IMR-90 (cell line): ENCODE data around the gene AK1. TPM values are rescaled to one million over a fixed set of nuclear protein-coding genes. Genes with fewer than 3 reads are reported as not detected.

Experiments
- ATAC-seq: fragments of 200-7000 bp; cut with Tn5 transposase; 2 replicates; pipeline ENCODE4 v1.9.1; 2020; ENCODE audit warnings: low read depth, mild to moderate bottlenecking, moderate library complexity
- BruUV-seq: library from RNA; stranded (reverse); fragments of 400-500 nt; replicated peaks from 2 replicates; lab custom pipeline; 2021; lab: Mats Ljungman, UMichigan
- CTCF ChIA-PET: fragments of 300-600 bp; formaldehyde crosslinking; extraction: SDS; loops from one replicate; lab custom pipeline; 2021; ENCODE audit warnings: antibody characterized with exemption; lab: Yijun Ruan, JAX
- POLR2A ChIA-PET: fragments of 300-600 bp; sonication (Branson Sonifier 250); formaldehyde crosslinking; loops from one replicate; lab custom pipeline; 2022; ENCODE audit warnings: antibody characterized with exemption; ENCODE audit not compliant: unreplicated experiment; lab: Charles Lee
- DNase-seq: peaks from one replicate; pipeline ENCODE4 v3.0.0; 2013
- H2AFZ ChIP-seq: replicated peaks from 2 replicates; pipeline ENCODE3; 2013; ENCODE audit warnings: low read length, mild to moderate bottlenecking; ENCODE audit not compliant: poor library complexity
- H2AK5ac ChIP-seq: 2 replicates; pipeline ENCODE4 v1.6.1; 2013; ENCODE audit warnings: low read depth, low read length, inconsistent platforms
- H2AK9ac ChIP-seq: replicated peaks from 2 replicates; pipeline ENCODE3; 2013; ENCODE audit warnings: mild to moderate bottlenecking, low read depth, low read length, moderate library complexity; ENCODE audit not compliant: poor library complexity
- H2BK120ac ChIP-seq: 2 replicates; pipeline ENCODE4 v1.6.1; 2013; ENCODE audit warnings: low read depth, low read length, inconsistent platforms
- H2BK15ac ChIP-seq: 3 replicates; pipeline ENCODE4 v1.6.1; 2013; ENCODE audit warnings: low read depth, low read length, inconsistent platforms
- H2BK20ac ChIP-seq: 2 replicates; pipeline ENCODE4 v1.6.1; 2013; ENCODE audit warnings: low read depth, mild to moderate bottlenecking, inconsistent platforms, low read length, moderate library complexity
- H2BK5ac ChIP-seq: 2 replicates; pipeline ENCODE4 v1.6.1; 2013; ENCODE audit warnings: mild to moderate bottlenecking, low read depth, low read length, inconsistent platforms; ENCODE audit not compliant: poor library complexity, severe bottlenecking
- H3K14ac ChIP-seq: replicated peaks from 2 replicates; pipeline ENCODE4 v1.6.1; 2013; ENCODE audit warnings: low read depth, low read length, inconsistent platforms
- H3K18ac ChIP-seq: 2 replicates; pipeline ENCODE4 v1.6.1; 2013; ENCODE audit warnings: low read depth, low read length, control low read depth
- H3K23ac ChIP-seq: 2 replicates; pipeline ENCODE4 v1.6.1; 2013; ENCODE audit warnings: low read depth, low read length, inconsistent platforms
- H3K27ac ChIP-seq: 2 replicates; pipeline ENCODE4 v1.5.1; 2013; ENCODE audit warnings: mild to moderate bottlenecking, control low read depth, low read length; ENCODE audit not compliant: insufficient read depth
- H3K27me3 ChIP-seq: 2 replicates; pipeline ENCODE4 v1.6.1; 2013; ENCODE audit warnings: low read length; ENCODE audit not compliant: control insufficient read depth, insufficient read depth
- H3K36me3 ChIP-seq: 2 replicates; pipeline ENCODE4 v1.6.1; 2013; ENCODE audit warnings: low read length, mixed read lengths; ENCODE audit not compliant: control insufficient read depth, insufficient read depth
- H3K4ac ChIP-seq: 2 replicates; pipeline ENCODE4 v1.6.1; 2013; ENCODE audit warnings: low read depth, low read length, inconsistent platforms
- H3K4me1 ChIP-seq: 2 replicates; pipeline ENCODE4 v1.6.1; 2013; ENCODE audit warnings: low read length, mixed read lengths; ENCODE audit not compliant: control insufficient read depth, insufficient read depth
- H3K4me2 ChIP-seq: 2 replicates; pipeline ENCODE4 v1.6.1; 2013; ENCODE audit warnings: low read depth, mild to moderate bottlenecking, control low read depth, low read length, moderate library complexity
- H3K4me3 ChIP-seq: 2 replicates; pipeline ENCODE4 v1.5.1; 2013; ENCODE audit warnings: low read depth, mild to moderate bottlenecking, control low read depth, low read length, moderate library complexity; ENCODE audit not compliant: insufficient read depth
- H3K56ac ChIP-seq: 2 replicates; pipeline ENCODE4 v1.6.1; 2013; ENCODE audit warnings: low read length, inconsistent platforms; ENCODE audit not compliant: insufficient read depth; ENCODE audit errors: extremely low read depth
- H3K79me1 ChIP-seq, 2 experiments: 2 replicates each; pipeline ENCODE4 v1.6.1; 2013; ENCODE audit warnings: low read length in 2 of 2, inconsistent platforms in 1 of 2, low read depth in 1 of 2
- H3K9ac ChIP-seq: 2 replicates; pipeline ENCODE4 v1.6.1; 2013; ENCODE audit warnings: low read depth, low read length, control low read depth
- H3K9me1 ChIP-seq: 2 replicates; pipeline ENCODE4 v1.6.1; 2013; ENCODE audit warnings: low read length, inconsistent platforms; ENCODE audit not compliant: insufficient read depth
- H3K9me3 ChIP-seq: 2 replicates; pipeline ENCODE4 v1.6.1; 2013; ENCODE audit warnings: low read length; ENCODE audit not compliant: control insufficient read depth, insufficient read depth
- H4K20me1 ChIP-seq: 2 replicates; pipeline ENCODE4 v1.6.1; 2013; ENCODE audit warnings: low read length, inconsistent platforms; ENCODE audit not compliant: insufficient read depth
- H4K5ac ChIP-seq: 2 replicates; pipeline ENCODE4 v1.6.1; 2013; ENCODE audit warnings: mild to moderate bottlenecking, low read depth, low read length, control low read depth
- H4K8ac ChIP-seq, 2 experiments: 2 replicates each; pipeline ENCODE4 v1.6.1; 2013; ENCODE audit warnings: low read depth in 2 of 2, low read length in 2 of 2, control low read depth in 1 of 2, inconsistent platforms in 1 of 2
- H4K91ac ChIP-seq: 2 replicates; pipeline ENCODE4 v1.6.1; 2013; ENCODE audit warnings: low read depth, low read length, inconsistent platforms; ENCODE audit not compliant: insufficient read depth
- BHLHE40 ChIP-seq: fragments of 150-350 bp; IDR thresholded peaks from 2 replicates; pipeline ENCODE4 v1.6.1; 2016; ENCODE audit warnings: mild to moderate bottlenecking, low read depth, low read length
- CEBPB ChIP-seq: IDR thresholded peaks from 2 replicates; pipeline ENCODE4 v1.6.1; 2012; ENCODE audit warnings: low read depth, low read length, improper control_type of control experiment
- CHD1 ChIP-seq: IDR thresholded peaks from 2 replicates; pipeline ENCODE4 v1.6.1; 2012; ENCODE audit warnings: low read depth, low read length, improper control_type of control experiment
- ELK1 ChIP-seq: fragments of 150-350 bp; IDR thresholded peaks from 2 replicates; pipeline ENCODE4 v1.6.1; 2016; ENCODE audit warnings: low read depth, mild to moderate bottlenecking, low read length, moderate library complexity, borderline replicate concordance
- FOS ChIP-seq: fragments of 150-350 bp; IDR thresholded peaks from 2 replicates; pipeline ENCODE4 v1.6.1; 2016; ENCODE audit warnings: low read depth, low read length
- MAFK ChIP-seq: IDR thresholded peaks from 2 replicates; pipeline ENCODE4 v1.6.1; 2012; ENCODE audit warnings: low read depth, low read length, improper control_type of control experiment
- MAZ ChIP-seq: IDR thresholded peaks from 2 replicates; pipeline ENCODE4 v1.6.1; 2012; ENCODE audit warnings: low read depth, mild to moderate bottlenecking, low read length, improper control_type of control experiment, moderate library complexity, borderline replicate concordance
- MXI1 ChIP-seq: IDR thresholded peaks from 2 replicates; pipeline ENCODE4 v1.6.1; 2012; ENCODE audit warnings: low read depth, mild to moderate bottlenecking, low read length, moderate library complexity, borderline replicate concordance
- NFE2L2 ChIP-seq: fragments of 150-350 bp; IDR thresholded peaks from 2 replicates; pipeline ENCODE4 v1.6.1; 2016; ENCODE audit warnings: low read depth, mild to moderate bottlenecking, low read length
- RAD21 ChIP-seq: IDR thresholded peaks from 2 replicates; pipeline ENCODE4 v1.6.1; 2012; ENCODE audit warnings: low read length, improper control_type of control experiment
- RCOR1 ChIP-seq: IDR thresholded peaks from 2 replicates; pipeline ENCODE4 v1.6.1; 2012; ENCODE audit warnings: mild to moderate bottlenecking, low read length, improper control_type of control experiment; ENCODE audit not compliant: insufficient replicate concordance
- WGBS, 2 experiments: methylation state at CpG; one replicate each; pipeline versions ENCODE4 v1.1.5 to v1.1.7; 2013; ENCODE audit warnings: missing lambda C conversion rate in 2 of 2; ENCODE audit not compliant: insufficient read length in 1 of 2; ENCODE audit errors: extremely low coverage in 2 of 2; 5-methylcytosine and 5-hydroxymethylcytosine counted together
- dilution Hi-C: fragments of 300-500 bp; cut with HindIII; formaldehyde crosslinking; loops from one replicate; pipeline ENCODE4 v1.14.3; 2018; ENCODE audit warnings: low sequenced_read_pairs; ENCODE audit not compliant: unreplicated experiment
- in situ Hi-C: fragments of 300-500 bp; cut with MboI; formaldehyde crosslinking; loops from 3 replicates; pipeline ENCODE4 v1.14.3; 2019; ENCODE audit warnings: low sequenced_read_pairs, inconsistent platforms, mixed read lengths
- intact Hi-C: fragments of 100-400 bp; cut with micrococcal nuclease; formaldehyde crosslinking; loops from 2 replicates; pipeline ENCODE4 v1.10.0; 2022
- polyA plus RNA-seq, 3 experiments: library from polyadenylated mRNA; depleted of rRNA; stranded (reverse); fragments of >200 nt; gene quantifications; 2 replicates each; pipeline ENCODE4 v1.2.3, GENCODE V29; 2012; ENCODE audit warnings: low replicate concordance in 1 of 3
- total RNA-seq: library from RNA; depleted of rRNA; stranded (reverse); fragments of >200 nt; gene quantifications from 2 replicates; pipeline ENCODE4 v1.2.3, GENCODE V29; 2012
- TF ChIP-seq, protein P1 (sequence below): fragments of 150-350 bp; IDR thresholded peaks from 2 replicates; pipeline ENCODE4 v1.6.1; 2017; ENCODE audit warnings: mild to moderate bottlenecking, antibody characterized with exemption, low read length, low read depth

Gene AK1
- total and polyA plus RNA-seq, 2 of the 4 experiments (the other 2 are of a cell fraction), result 44.8 to 119 TPM

DNA sequence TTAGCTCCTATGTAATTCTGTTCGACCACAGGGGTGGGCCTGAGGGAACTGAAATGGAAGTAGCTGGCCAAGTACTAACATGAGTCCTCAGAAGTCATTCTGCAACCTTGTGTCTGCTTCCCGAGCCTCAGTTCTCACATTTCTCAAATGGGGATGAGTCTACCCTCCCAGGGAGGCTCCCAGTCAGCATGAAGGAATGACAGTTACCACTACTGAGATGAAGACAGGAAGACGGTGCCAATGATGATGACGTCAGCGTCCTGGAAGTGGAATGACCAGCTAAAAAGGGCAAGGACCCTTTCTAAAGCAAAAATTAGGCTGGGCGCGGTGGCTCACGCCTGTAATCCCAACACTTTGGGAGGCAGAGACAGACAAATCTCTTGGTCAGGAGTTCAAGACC, 46.3 kb upstream of the AK1 start:
- H3K4me3 ChIP-seq, result no peak overlapping the region
- intact Hi-C loops (loop anchor here (10.0 kb wide), 2 partner anchors 419 to 719 kb away; no protein-coding TSS in a partner anchor), dilution Hi-C loops (no loop called here), in situ Hi-C loops (loop anchor here (5.0 kb wide), 1 partner anchor 336 kb away; no protein-coding TSS in a partner anchor)
- CTCF ChIA-PET, result interaction anchor here (0.8 kb wide), 1 partner anchor 189 kb away, joined by 3 read pairs; the partner anchor contains the start of gene TOR2A
- peak overlapping the region; percentile 88 for H2AK9ac ChIP-seq
- no peak overlapping the region; the same call in 1 of the 2 replicates for H3K4me2 ChIP-seq
- H3K27me3 ChIP-seq, result no peaks in the 10 kb centered on the region
- peak overlapping the region; percentile 34 to 79 for H4K8ac ChIP-seq
- TF ChIP-seq FOS (peak; percentile 81), RCOR1 (peak; percentile 65), CHD1 (0 out of 2 replicates have a peak, but pooled peaks have one; percentile 85), MXI1 (0 out of 2 replicates have a peak, but pooled peaks have one; percentile 38), ELK1 (no peak), BHLHE40 (peak; percentile 47; the same call in 1 of the 2 replicates), RAD21 (peak; percentile 13; the same call in 1 of the 2 replicates), CEBPB (peak; percentile 64; the same call in 1 of the 2 replicates), MAFK (peak; percentile 89), MAZ (no peak), NFE2L2 (peak; percentile 56)
- TF ChIP-seq, protein P1, sequence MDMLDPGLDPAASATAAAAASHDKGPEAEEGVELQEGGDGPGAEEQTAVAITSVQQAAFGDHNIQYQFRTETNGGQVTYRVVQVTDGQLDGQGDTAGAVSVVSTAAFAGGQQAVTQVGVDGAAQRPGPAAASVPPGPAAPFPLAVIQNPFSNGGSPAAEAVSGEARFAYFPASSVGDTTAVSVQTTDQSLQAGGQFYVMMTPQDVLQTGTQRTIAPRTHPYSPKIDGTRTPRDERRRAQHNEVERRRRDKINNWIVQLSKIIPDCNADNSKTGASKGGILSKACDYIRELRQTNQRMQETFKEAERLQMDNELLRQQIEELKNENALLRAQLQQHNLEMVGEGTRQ, result no peak
- no peaks in the 10 kb centered on the region for H3K9me3 ChIP-seq
- H2BK5ac ChIP-seq, result peak overlapping the region; percentile 86
- H2AK5ac ChIP-seq, result peak overlapping the region; percentile 93
- peak overlapping the region; percentile 86 for H2AFZ ChIP-seq
- peaks cover 11% of the 10 kb centered on the region for H3K9me1 ChIP-seq
- peak overlapping the region; percentile 92; the same call in 2 of the 3 replicates for H2BK15ac ChIP-seq
- H2BK20ac ChIP-seq, result peak overlapping the region; percentile 85
- POLR2A ChIA-PET, result no interaction called here
- no peaks in the 10 kb centered on the region for H3K36me3 ChIP-seq
- DNase-seq, result peak; percentile 99
- peak overlapping the region; percentile 62 for H3K27ac ChIP-seq
- peak overlapping the region; percentile 81 for H2BK120ac ChIP-seq
- peak overlapping the region; percentile 6; the same call in 1 of the 2 replicates for H3K18ac ChIP-seq
- peak overlapping the region; percentile 80 for H3K14ac ChIP-seq
- H3K23ac ChIP-seq, result peak overlapping the region; percentile 29; the same call in 1 of the 2 replicates
- H3K79me1 ChIP-seq, result no peaks in the 10 kb centered on the region
- H3K9ac ChIP-seq, result no peak overlapping the region
- H3K56ac ChIP-seq, result no peak overlapping the region
- WGBS, 2 experiments, result 50% methylated on average over 2 of the region's 8 CpGs; no CpG with 5 or more reads in 1 of the 2 experiments
- peaks cover 10% of the 10 kb centered on the region for H3K4me1 ChIP-seq
- no TSS peak for BruUV-seq
- peak; percentile 56 for ATAC-seq
- H4K20me1 ChIP-seq, result peaks cover 6% of the 10 kb centered on the region
- no peak overlapping the region; the same call in 1 of the 2 replicates for H4K5ac ChIP-seq
- H4K91ac ChIP-seq, result peak overlapping the region; percentile 76
- peak overlapping the region; percentile 88 for H3K4ac ChIP-seq
